ENCODE data around the gene SMYD3.

The SMYD3 gene

GRCh38 chr1:246181241-246181640 lies 325.8 kb downstream of the SMYD3 start:
- no peak for DNase-seq (ENCODE audit: low read depth in 2 of 3, low spot score in 2 of 3)

GRCh38 chr1:246179401-246179800 lies 327.7 kb downstream of the SMYD3 start:
- DNase-seq (ENCODE audit: low read depth in 2 of 3, low spot score in 2 of 3), result no peak

GRCh38 chr1:246178717-246179311 lies 328.3 kb downstream of the SMYD3 start:
- DNase-seq (ENCODE audit: low read depth in 2 of 3, low spot score in 2 of 3), result no peak

- DNase-seq (ENCODE audit: low read depth in 2 of 3, low spot score in 2 of 3), result no peak
These were observed 330.7 kb downstream of the SMYD3 start for GRCh38 chr1:246176126-246177024.

- no peak for DNase-seq (ENCODE audit: low read depth in 2 of 3, low spot score in 2 of 3)
These were observed 336.4 kb downstream of the SMYD3 start for GRCh38 chr1:246170574-246171261.

GRCh38 chr1:246169486-246169885 lies 337.6 kb downstream of the SMYD3 start:
- no peak for DNase-seq (ENCODE audit: low read depth in 2 of 3, low spot score in 2 of 3)

- DNase-seq (ENCODE audit: low read depth in 2 of 3, low spot score in 2 of 3), result no peak
These were observed 338.1 kb downstream of the SMYD3 start for GRCh38 chr1:246169019-246169418.

- no peak for DNase-seq (ENCODE audit: low read depth in 2 of 3, low spot score in 2 of 3)
These were observed 340.2 kb downstream of the SMYD3 start for GRCh38 chr1:246166841-246167240.

- no peak for DNase-seq (ENCODE audit: low read depth in 2 of 3, low spot score in 2 of 3)
These were observed 341.0 kb downstream of the SMYD3 start for GRCh38 chr1:246165826-246166709.

GRCh38 chr1:246164764-246165163 lies 342.3 kb downstream of the SMYD3 start:
- no peak for DNase-seq (ENCODE audit: low read depth in 2 of 3, low spot score in 2 of 3)

GRCh38 chr1:246162560-246162959 lies 344.5 kb downstream of the SMYD3 start:
- DNase-seq (ENCODE audit: low read depth in 2 of 3, low spot score in 2 of 3), result no peak

- no peak for DNase-seq (ENCODE audit: low read depth in 2 of 3, low spot score in 2 of 3)
These were observed 345.5 kb downstream of the SMYD3 start for GRCh38 chr1:246161626-246162025.

GRCh38 chr1:246160905-246161304 lies 346.2 kb downstream of the SMYD3 start:
- DNase-seq (ENCODE audit: low read depth in 2 of 3, low spot score in 2 of 3), result no peak

- DNase-seq (ENCODE audit: low read depth in 2 of 3, low spot score in 2 of 3), result no peak
These were observed 346.7 kb downstream of the SMYD3 start for GRCh38 chr1:246160374-246160773.

GRCh38 chr1:246159279-246160227 lies 347.5 kb downstream of the SMYD3 start:
- no peak for DNase-seq (ENCODE audit: low read depth in 2 of 3, low spot score in 2 of 3)

GRCh38 chr1:246158131-246158530 lies 348.9 kb downstream of the SMYD3 start:
- no peak for DNase-seq (ENCODE audit: low read depth in 2 of 3, low spot score in 2 of 3)

- no peak for DNase-seq (ENCODE audit: low read depth in 2 of 3, low spot score in 2 of 3)
These were observed 349.6 kb downstream of the SMYD3 start for GRCh38 chr1:246157516-246157915.

- no peak for DNase-seq (ENCODE audit: low read depth in 2 of 3, low spot score in 2 of 3)
These were observed 350.2 kb downstream of the SMYD3 start for GRCh38 chr1:246156847-246157246.

GRCh38 chr1:246155923-246156322 lies 351.2 kb downstream of the SMYD3 start:
- no peak for DNase-seq (ENCODE audit: low read depth in 2 of 3, low spot score in 2 of 3)

- no peak for DNase-seq (ENCODE audit: low read depth in 2 of 3, low spot score in 2 of 3)
These were observed 353.3 kb downstream of the SMYD3 start for GRCh38 chr1:246153796-246154212.

Data from activated CD8-positive, alpha-beta memory T cell treated with anti-CD3 and anti-CD28 coated beads for 48 hours (primary cell).